GM15510 (cell line): ENCODE data around the gene LIPT1.

ENCODE experiments used
- POLR2A ChIP-seq: IDR thresholded peaks from 3 replicates; pipeline ENCODE4 v1.6.1; 2011; ENCODE audit warnings: borderline replicate concordance; ENCODE audit not compliant: insufficient read length; ENCODE audit errors: extremely low read depth

LIPT1 gene

DNA sequence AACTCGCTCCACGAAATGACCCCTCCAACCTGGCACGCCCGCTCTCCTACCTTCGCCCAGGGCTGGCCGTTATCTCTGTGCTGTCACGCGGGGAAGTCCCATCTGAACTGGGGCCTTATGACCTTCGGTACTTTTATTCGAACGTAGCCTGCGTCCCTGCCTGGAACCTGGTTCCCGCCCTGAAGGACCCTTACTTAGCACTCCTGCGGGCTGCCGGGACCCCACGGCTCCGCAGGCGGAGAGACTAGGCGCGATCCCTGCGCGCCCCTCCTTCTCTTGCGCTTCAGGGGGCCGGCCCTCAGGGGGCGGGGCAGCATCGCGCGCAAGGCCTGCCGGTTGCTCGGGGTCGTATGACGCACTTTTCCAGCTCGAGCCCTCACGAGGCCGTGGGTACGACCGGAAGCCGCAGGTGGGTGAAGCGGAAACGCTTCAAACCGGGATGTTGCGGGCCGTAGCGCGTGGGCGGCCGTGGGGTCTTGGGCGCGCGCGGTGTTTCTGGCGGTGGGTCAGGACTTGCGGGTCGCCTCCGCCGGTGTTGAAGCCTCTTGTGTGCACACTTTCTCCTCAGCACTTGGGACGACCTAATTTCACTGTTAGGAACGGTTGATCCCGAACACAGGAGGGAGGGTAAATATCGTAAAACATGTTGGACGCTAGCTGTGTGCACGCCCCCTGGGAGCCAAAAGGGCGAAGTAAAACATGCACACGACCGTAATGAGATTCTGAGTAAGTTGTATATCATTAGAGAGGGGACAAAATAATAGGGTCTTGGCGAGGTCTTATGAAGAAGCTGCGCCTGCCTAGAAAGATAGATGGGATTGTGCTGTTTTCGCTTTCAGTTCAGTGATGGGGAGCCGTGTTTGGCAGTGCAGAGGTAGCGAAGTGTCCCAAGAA lies at the start of gene LIPT1, which contains the start of gene TSGA10:
Gene LIPT1, plus strand, starts transcription at position 325 of the 894 bp plus-strand sequence. CDS start 6,991 bp downstream, outside the sequence.
Gene TSGA10, minus strand, starts transcription at position 300 of the 894 bp plus-strand sequence. CDS start 45,503 bp downstream, outside the sequence.
- peak; percentile 93 for TF ChIP-seq POLR2A

DNA sequence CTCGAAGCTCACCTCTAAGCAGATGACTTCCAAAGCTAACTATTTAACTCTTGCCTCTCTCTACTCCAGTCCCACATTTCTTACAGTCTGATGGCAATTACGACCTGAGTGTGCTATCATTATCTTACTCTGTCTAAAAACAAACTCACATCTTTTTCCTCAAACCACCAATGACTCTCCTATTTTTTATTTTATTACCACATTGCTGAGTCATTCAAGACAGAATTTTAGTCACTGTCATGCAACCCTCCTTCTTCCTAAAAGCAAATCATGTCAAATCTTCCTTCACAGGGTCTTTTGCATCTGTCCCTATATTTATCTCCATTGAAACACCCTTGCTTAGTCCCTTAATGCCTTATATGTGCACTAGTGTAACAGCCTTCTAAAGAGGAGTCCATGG lies 47.9 kb upstream of the LIPT1 start:
- no peak for TF ChIP-seq POLR2A

DNA sequence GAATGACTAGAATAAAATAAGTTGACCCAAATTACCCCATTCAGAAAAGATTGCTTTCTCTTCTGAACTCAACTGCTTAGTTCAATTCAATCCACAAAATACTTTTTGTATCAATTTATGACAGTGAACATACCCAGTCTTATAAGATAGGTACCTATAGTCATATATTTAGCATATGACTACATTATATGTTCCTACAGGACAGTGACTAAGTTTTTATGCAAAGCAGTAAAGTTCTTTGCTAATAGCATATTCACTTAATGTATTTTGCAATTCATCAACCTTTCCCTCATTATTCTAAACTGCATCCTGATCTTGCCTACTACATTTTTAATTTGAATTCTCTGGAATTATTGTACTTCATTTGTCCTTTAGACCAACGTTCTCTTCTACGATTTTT lies 43.5 kb upstream of the LIPT1 start:
- no peak for TF ChIP-seq POLR2A

DNA sequence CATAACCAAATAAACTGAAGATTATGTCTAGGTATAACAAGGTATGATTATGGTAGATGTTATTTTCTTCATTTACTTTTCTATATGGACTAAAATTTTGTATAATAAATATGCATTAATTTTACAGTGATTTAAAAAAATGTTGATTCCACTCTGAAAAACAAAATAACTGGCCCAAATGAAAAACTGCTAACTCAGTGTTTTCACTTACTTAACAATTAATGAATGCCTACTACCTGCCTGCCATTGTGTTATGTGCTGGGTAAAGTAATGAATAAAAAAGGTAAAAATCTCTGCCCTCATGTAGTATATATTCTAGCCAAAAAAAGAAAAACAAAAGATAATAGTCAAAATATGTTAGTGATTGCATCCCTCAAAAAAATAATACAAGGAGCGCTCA lies 42.8 kb upstream of the LIPT1 start:
- TF ChIP-seq POLR2A = no peak

DNA sequence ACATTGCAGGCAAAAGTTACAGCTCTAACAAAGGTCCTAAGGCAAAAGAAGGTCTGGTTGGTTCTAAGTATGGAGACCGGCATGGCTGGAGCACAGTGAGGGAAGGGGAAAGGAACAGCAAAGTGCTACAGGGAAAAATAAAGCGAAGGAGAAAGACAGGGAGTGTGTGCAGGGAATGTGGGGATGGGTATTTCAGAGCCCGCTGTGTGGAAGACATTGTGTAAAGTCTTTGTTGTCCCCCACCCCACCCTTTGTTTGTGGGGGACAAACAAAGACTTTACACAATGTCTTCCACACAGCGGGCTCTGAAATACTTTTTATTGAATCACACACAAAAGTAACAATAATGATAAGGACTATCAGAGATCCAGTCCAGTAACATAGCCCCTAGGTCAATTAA lies 42.1 kb upstream of the LIPT1 start:
- TF ChIP-seq POLR2A = no peak

DNA sequence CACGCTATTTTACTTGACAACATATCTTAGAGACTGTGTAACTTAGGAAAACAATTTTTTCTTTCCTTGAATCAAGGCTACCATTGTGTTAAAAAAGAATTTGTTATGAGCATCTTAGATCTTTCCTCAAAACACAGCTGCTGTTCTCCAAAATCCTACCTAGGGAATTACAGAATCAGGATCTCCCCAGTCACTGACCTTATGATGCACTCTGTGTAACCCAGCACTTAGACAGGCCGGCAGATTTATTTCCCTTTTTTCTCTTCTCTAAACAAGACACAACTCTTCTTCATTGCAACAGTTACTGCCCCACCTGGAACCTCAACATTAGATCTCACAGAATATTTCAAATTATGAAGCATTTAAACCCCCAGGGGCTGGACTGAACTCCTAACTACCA lies 26.8 kb upstream of the LIPT1 start:
- no peak for TF ChIP-seq POLR2A

DNA sequence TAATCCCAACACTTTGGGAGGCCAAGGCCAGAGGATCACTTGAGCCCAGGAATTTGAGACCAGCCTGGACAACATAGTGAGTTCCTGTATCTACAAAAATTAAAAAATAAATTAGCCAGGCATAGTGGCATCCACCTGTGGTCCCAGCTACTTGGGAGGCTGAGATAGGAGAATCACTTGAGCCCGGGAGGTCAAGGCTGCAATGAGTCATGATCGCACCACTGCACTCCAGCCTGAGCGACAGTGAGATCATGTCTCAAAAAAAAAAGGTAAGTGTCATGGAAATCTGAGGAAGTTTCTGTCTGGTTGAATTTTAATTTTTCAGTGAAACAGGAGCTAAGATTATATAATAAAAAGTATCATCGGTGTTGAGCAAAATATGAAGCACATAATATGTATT lies 15.8 kb upstream of the LIPT1 start:
- TF ChIP-seq POLR2A = no peak

DNA sequence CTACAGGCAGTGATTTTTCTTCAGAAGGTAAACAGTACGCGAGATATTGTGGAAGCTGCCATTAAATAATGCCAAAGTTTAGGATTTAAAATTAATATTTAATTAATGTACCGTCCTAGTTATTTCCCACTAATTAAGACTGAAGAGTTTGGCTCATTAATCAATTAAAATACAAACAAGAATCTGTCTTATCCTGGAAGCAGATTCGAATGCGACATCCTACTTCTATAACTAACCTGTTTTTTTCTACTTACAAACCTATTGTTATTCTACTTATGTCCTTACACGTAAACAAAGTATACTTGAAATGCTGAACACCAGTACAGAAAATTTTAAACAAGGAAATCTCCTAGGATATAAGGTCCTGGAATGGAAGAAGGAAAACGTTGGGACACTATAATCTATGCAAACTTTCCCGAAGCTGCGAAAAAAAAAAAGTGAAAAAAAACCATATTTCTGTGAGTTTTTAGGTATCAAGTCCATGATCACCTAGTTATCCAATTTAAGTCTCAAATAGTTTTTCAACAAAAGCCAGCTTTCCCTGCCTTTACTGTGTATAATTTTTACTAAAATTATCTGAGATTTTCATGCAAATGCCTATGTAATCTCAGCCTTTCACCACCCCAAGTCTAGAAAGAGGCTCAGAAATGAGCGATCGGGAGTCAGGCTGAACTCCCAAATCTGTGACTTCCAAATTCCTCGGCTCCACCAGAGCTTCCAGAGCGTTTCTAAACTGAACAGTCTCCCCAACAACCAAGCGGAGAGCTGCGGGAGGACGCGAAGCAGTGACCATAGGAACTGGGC lies 14.5 kb upstream of the LIPT1 start:
- TF ChIP-seq POLR2A = no peak

DNA sequence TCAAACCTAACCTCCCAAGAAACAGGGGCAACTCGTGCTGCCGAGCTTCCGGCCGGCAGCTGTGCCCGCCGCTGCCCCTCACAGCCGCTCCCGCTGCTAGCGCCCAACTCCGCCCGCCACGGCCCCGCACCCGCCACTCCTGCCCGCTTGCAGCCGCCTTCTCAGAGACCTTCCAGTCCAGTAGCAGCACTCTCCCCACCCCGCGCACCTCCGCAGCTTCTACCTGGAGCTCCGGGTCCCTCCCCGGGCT lies 14.0 kb upstream of the LIPT1 start:
- no peak for TF ChIP-seq POLR2A

DNA sequence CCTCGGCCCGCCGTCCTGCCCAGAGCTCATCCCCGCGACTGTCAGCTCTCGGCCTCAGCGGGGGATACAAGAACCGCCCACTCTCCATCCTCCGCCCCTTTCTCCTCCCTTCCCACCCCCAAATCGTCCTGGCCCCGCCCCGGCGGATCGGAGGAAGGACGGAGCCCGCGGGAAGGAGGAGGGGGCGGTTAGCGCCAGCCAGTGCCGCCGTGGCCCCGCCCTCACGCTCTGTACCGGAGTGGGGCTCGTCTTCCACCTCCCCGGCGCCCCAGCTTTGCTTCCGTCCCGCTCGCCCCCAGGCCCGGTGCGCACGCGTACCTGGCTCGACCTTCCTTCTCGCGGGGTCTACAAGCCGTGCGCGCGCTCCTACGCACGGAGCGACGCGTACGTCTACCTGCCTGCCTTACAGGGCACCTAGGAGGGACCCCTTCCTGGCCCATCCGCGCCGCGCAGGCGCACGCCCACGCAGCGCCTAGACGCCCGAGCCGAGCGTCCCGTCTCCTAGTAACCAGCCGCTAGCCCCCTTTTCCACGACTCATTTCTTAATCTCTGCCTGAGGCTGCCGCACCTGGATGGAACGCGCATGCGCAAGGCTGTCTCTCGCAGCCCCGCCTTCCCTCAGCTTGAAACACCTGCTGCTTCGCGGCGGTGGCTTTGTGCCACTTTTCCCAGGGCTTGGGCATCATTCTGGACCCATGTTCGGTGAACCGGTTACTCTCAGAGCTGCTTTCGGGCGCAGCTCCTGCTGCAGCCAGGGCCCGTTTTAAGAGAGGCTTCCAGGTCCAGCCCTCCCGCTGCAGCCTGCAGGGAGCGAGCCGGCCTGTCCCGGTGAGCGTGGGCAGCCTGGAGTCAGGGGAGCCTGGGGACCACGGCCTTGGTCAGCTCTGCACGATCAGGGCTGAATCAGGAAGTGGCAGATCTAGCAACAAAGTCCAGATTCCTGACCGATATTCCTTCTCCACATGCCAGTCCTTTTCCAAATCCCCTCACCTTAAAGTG lies 13.4 kb upstream of the LIPT1 start, which contains the start of gene C2orf15:
Gene C2orf15, plus strand, starts transcription at position 598 of the 999 bp plus-strand sequence. CDS start 8,852 bp downstream, outside the sequence.
- peak; percentile 92 for TF ChIP-seq POLR2A

DNA sequence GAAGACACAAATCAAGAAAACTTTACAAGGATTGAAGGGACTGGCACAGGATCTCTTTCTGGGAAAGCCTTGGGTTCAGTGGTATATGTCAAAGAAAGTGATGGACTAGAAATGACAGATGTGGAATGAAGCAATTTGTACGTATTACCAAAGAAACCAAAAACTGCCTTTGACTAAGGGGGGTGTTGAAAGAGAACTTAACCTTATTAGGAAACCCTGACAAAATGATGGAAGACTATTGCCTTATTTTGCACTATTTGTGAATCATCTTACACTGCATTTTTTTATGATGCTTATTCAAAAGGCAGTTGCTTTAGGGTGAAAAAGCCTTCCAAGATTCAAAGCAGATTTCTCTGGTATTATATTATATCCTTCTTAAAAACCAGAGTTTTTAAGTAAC lies 4.1 kb upstream of the LIPT1 start:
- TF ChIP-seq POLR2A = no peak

DNA sequence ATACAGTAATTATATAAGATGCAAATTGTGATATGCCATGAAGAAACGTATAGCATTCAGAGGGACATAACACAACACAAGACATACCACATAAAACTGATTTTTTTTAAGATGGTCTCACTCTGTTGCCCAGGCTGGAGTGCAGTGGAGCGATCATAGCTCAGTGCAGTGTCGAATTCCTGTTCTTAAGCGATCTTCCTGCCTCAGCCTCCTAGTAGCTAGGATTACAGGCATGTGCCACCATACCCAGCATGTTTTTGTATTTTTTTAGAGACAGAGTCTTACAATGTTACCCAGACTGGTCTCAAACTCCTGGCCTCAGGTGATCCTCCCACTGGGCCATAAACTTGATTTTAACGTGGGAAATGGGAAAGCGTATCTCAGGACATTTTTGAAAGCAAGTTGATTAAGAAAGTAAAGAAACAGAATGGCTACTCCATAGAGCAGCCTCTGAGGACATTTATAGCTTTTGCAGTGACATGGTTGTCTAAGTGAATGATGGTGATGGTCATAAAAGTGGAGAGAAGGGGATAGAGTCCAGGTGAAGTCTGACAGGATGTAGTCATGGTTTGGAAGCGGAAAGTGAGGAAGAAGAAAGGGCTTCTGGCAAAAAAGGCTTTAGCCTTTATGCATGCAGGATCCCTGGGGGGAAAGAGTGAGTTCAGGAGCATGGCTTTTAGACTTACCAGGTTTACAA lies 2.4 kb upstream of the LIPT1 start:
- TF ChIP-seq POLR2A = no peak

DNA sequence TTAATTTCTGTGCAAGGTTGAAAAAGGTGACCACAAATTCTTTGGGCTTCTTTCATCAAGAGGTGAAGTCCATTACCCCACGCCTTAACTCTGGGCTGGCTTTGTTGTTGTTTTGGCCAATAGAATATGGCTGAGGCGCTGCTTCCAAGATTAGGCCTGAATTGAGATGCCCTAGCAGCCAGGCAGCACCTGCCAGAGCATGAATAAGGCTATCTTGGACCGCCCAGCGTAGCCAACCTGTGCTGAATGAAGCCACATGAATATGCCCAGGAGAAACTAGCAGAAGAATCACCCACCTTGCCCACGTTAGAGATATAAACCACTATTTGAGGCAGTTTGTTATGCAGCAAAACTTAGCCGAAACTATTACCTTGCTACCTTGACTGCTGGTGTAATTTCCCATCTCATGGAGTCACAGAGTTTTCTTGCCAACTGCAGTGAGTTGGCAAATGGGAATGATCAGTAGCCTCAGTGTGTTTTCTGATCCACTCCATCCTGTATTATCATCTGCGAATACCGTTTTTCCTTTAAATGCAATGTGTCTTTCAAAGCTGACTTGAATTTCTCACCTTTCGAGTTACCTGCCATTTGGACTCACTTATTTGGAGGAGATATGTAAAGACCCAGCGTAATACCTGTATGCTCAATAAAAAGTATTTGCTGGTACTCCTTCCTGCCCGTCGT lies 704 bp upstream of the LIPT1 start:
- TF ChIP-seq POLR2A = no peak
